Measurements from ENCODE around the gene GPR4.
"Not testable (repeated sequence)": the region's sequence is repeated elsewhere in the genome, so short reads cannot be mapped to it uniquely, and the experiment has no call there.

GPR4 gene

DNA sequence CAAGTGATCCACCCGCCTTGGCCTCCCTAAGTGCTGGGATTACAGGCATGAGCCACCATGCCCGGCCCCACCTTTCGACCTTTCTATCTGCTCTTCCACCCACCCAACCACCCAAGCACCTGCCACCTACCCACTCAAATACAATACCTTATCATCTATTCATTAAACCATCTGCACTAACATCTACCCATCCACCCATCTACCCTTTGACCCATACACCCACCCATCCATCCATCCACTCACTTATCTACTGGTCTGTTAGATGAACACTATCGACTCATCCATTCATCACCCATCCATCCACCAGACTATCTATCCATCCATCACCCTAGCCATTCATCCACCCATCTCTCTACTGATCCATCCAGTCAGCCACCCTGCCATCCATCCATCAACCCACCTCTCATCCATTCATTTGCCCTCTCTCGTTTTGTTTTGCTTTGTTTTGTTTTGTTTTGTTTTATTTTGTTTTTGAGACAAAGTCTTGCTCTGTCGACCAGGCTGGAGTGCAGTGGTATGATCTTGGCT lies 20.0 kb upstream of the GPR4 start:
- WGBS (ENCODE audit: insufficient coverage, insufficient read length) = no CpG with 5 or more reads among the region's 6 CpGs
- H3K9me3 ChIP-seq (ENCODE audit: control insufficient read depth, insufficient read depth, low read length) = no peaks in the 10 kb centered on the region
- H3K36me3 ChIP-seq (ENCODE audit: control insufficient read depth, insufficient read depth, low read length) = 0 out of 2 replicates have a peak, but pooled peaks cover 2% of the 10 kb centered on the region
- H3K4me1 ChIP-seq (ENCODE audit: control insufficient read depth, insufficient read depth, low read length) = 0 out of 2 replicates have a peak, but pooled peaks cover 2% of the 10 kb centered on the region
- no peak overlapping the region for H3K27ac ChIP-seq (ENCODE audit: low read length)
- no peak overlapping the region for H3K4me3 ChIP-seq (ENCODE audit: low read length)
- no peak for DNase-seq (ENCODE audit: low read depth, low spot score)
- H3K27me3 ChIP-seq (ENCODE audit: control insufficient read depth, insufficient read depth, low read length) = no peaks in the 10 kb centered on the region

DNA sequence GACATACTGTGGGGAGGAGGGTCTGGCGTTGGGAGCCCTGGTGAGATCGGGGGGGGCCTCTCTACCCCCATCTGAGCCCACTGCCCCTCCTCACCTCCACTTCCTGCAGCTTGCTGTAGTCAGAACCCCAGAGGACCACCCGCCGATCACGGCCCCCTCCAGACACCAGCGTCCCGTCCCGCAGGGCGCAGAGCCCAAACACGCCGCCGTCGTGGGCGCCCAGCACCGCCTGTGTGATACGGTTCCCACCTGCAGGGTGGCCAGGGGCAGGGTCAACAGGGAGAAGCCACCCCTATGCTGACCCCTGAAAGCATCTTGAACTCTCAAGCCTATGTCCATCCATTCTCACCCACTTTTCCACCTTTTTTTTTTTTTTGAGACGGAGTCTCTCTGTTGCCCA lies 19.4 kb upstream of the GPR4 start:
- no peak overlapping the region for H3K27ac ChIP-seq (ENCODE audit: low read length)
- H3K9me3 ChIP-seq (ENCODE audit: control insufficient read depth, insufficient read depth, low read length) = no peaks in the 10 kb centered on the region
- 0 out of 2 replicates have a peak, but pooled peaks cover 2% of the 10 kb centered on the region for H3K36me3 ChIP-seq (ENCODE audit: control insufficient read depth, insufficient read depth, low read length)
- H3K4me3 ChIP-seq (ENCODE audit: low read length) = no peak overlapping the region
- WGBS (ENCODE audit: insufficient coverage, insufficient read length) = no CpG with 5 or more reads among the region's 17 CpGs
- H3K4me1 ChIP-seq (ENCODE audit: control insufficient read depth, insufficient read depth, low read length) = 0 out of 2 replicates have a peak, but pooled peaks cover 2% of the 10 kb centered on the region
- no peak for DNase-seq (ENCODE audit: low read depth, low spot score)
- no peaks in the 10 kb centered on the region for H3K27me3 ChIP-seq (ENCODE audit: control insufficient read depth, insufficient read depth, low read length)

DNA sequence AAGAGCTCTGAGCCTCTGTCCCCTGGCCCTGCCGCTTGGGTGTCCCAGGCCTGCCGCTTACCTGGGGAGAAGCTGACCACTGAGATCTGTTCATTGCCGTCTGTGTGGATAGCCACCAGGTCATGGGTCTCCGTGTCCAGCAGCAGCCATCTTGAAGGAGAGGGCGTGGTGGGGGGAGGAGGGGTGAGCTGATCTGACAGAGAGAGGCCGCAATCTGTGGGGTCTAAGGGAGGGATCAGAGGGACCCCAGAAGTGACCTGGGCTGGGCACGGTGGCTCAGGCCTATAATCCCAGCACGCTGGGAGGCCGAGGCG lies 14.6 kb upstream of the GPR4 start:
- H3K36me3 ChIP-seq (ENCODE audit: control insufficient read depth, insufficient read depth, low read length) = 0 out of 2 replicates have a peak, but pooled peaks cover 5% of the 10 kb centered on the region
- H3K9me3 ChIP-seq (ENCODE audit: control insufficient read depth, insufficient read depth, low read length) = no peaks in the 10 kb centered on the region
- H3K27me3 ChIP-seq (ENCODE audit: control insufficient read depth, insufficient read depth, low read length) = no peaks in the 10 kb centered on the region
- WGBS (ENCODE audit: insufficient coverage, insufficient read length) = no CpG with 5 or more reads among the region's 10 CpGs
- H3K27ac ChIP-seq (ENCODE audit: low read length) = no peak overlapping the region
- H3K4me3 ChIP-seq (ENCODE audit: low read length) = peak overlapping the region; percentile 54
- 0 out of 2 replicates have a peak, but pooled peaks cover 2% of the 10 kb centered on the region for H3K4me1 ChIP-seq (ENCODE audit: control insufficient read depth, insufficient read depth, low read length)
- DNase-seq (ENCODE audit: low read depth, low spot score) = no peak

DNA sequence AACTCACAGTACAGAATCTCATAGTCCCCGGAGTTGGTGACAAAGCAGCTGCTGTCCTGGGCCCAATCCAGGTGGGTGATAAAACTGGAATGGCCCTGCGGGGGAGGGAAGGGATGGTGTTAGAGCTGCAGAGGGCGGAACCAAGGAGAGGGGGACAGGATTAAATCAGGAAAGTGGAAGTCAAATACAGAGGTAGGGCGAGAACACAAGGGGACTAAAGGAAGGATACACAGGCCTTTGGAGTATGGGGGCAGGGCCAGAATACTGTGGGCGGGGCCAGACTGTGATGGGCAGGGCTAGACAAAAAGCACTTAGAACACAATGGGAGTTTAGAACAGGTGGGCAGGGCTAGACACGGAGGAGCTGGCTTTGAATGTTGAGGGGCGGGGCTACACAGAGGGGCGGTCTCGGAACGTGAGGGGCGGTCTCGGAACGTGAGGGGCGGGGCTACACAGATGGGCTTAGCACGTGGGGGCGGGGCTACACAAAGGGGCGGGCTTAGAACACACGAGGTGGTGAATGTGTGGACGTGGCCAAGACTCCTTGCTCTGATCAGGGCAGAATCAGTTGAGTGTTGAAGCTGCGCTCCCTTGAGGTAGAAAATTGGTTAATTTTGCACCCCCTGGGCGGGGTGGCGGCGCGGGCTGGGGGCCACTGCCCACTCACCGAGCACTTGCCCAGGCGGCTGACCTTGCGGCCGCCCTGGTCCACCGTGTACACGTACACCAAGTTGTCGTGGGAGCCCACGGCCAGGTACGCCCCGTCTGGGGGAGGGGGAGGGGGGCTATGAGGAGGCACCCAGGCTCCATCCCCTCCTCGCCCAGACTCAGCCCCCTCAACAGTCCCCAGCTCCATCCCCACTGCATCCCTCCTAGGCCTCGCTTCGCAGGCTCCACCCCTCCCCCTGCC lies 14.0 kb upstream of the GPR4 start:
- Histone ChIP-seq H3K9me3 (ENCODE audit: control insufficient read depth, insufficient read depth, low read length) (no peaks in the 10 kb centered on the region), H3K4me1 (ENCODE audit: control insufficient read depth, insufficient read depth, low read length) (no peaks in the 10 kb centered on the region), H3K36me3 (ENCODE audit: control insufficient read depth, insufficient read depth, low read length) (0 out of 2 replicates have a peak, but pooled peaks cover 5% of the 10 kb centered on the region), H3K27me3 (ENCODE audit: control insufficient read depth, insufficient read depth, low read length) (no peaks in the 10 kb centered on the region), H3K27ac (ENCODE audit: low read length) (no peak overlapping the region), H3K4me3 (ENCODE audit: low read length) (peak overlapping the region; percentile 54)
- DNase-seq (ENCODE audit: low read depth, low spot score) = peak; percentile 98
- WGBS (ENCODE audit: insufficient coverage, insufficient read length) = no CpG with 5 or more reads among the region's 37 CpGs

DNA sequence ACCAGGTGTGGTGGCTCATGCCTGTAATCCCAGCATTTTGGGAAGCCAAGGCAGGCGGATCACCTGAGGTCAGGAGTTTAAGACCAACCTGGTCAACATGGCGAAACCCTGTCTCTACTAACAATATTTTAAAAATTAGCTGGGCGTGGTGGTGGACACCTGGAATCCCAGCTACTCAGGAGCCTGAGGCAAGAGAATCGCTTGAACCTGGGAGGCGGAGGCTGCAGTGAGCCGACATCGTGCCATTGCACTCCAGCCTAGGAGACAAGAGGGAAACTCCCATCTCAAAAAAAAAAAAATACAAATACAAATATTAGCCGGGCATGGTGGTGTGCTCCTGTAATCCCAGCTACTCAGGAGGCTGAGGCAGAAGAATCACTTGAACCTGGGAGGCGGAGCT lies 13.0 kb upstream of the GPR4 start:
- H3K4me3 ChIP-seq (ENCODE audit: low read length); H3K4me1 ChIP-seq (ENCODE audit: control insufficient read depth, insufficient read depth, low read length); H3K36me3 ChIP-seq (ENCODE audit: control insufficient read depth, insufficient read depth, low read length); DNase-seq (ENCODE audit: low read depth, low spot score); H3K27ac ChIP-seq (ENCODE audit: low read length); H3K9me3 ChIP-seq (ENCODE audit: control insufficient read depth, insufficient read depth, low read length); H3K27me3 ChIP-seq (ENCODE audit: control insufficient read depth, insufficient read depth, low read length): not testable (repeated sequence)
- WGBS (ENCODE audit: insufficient coverage, insufficient read length) = no CpG with 5 or more reads among the region's 9 CpGs

DNA sequence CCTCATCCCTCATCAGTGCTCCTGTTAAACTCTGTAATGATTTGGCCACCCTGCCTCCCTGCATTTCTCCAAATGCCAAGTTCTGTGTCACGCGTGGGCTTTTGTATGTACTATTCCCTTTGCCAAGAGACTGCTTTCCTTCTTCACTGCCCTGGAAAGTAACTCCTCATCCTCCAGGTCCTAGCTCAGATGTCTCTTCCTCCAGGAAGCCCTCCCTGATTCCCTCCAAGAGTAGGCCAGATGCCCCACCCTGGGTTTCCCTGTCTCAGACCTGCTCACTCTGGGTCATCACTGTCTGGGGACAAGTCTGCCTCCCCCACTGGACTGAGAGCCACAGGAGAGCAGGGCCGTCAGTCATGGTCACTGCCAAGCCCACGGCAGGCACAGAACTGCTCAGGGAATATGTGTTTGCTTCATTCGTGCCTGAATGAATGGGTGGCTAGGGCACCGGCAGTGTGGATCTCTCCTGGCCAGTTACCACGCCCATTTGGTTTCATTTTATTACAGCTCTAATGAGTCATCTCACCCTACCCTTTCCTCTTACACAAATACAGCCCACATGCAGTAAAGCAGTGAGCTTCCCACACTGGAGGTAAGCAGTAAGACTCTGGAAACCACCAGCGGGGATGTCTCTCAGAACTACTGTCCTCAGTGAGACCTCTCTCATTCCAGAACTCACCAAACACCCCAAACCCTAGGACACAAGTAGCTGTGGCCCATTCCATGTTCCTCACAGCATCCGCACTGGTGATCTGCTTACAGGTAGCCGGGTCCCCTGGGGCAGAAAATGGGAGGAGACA lies 12.1 kb upstream of the GPR4 start:
- 0 out of 2 replicates have a peak, but pooled peaks cover 3% of the 10 kb centered on the region for H3K36me3 ChIP-seq (ENCODE audit: control insufficient read depth, insufficient read depth, low read length)
- H3K9me3 ChIP-seq (ENCODE audit: control insufficient read depth, insufficient read depth, low read length) = no peaks in the 10 kb centered on the region
- no peaks in the 10 kb centered on the region for H3K4me1 ChIP-seq (ENCODE audit: control insufficient read depth, insufficient read depth, low read length)
- H3K4me3 ChIP-seq (ENCODE audit: low read length) = no peak overlapping the region
- no peaks in the 10 kb centered on the region for H3K27me3 ChIP-seq (ENCODE audit: control insufficient read depth, insufficient read depth, low read length)
- whole genome bisulfite sequencing (ENCODE audit: insufficient coverage, insufficient read length) = no CpG with 5 or more reads among the region's 10 CpGs
- H3K27ac ChIP-seq (ENCODE audit: low read length) = no peak overlapping the region
- no peak for DNase-seq (ENCODE audit: low read depth, low spot score)

DNA sequence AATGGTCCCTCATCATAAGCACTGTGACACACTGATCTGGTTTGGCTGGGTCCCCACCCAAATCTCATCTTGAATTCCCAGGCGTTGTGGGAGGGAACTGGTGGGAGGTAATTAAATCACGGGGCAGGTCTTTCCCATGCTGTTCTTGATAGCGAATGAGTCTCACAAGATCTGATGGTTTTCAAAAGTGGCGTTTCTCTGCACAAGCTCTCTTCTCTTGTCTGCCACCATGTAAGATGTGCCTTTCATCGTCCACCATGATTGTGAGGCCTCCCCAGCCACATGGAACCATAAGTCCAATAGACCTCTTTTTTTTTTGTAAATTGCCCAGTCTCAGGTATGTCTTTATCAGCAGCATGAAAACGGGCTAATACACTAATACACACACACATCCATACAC lies 6.9 kb upstream of the GPR4 start:
- Histone ChIP-seq H3K27me3 (ENCODE audit: control insufficient read depth, insufficient read depth, low read length) (no peaks in the 10 kb centered on the region), H3K36me3 (ENCODE audit: control insufficient read depth, insufficient read depth, low read length) (0 out of 2 replicates have a peak, but pooled peaks cover 3% of the 10 kb centered on the region), H3K4me3 (ENCODE audit: low read length) (no peak overlapping the region), H3K4me1 (ENCODE audit: control insufficient read depth, insufficient read depth, low read length) (no peaks in the 10 kb centered on the region), H3K9me3 (ENCODE audit: control insufficient read depth, insufficient read depth, low read length) (no peaks in the 10 kb centered on the region), H3K27ac (ENCODE audit: low read length) (no peak overlapping the region)
- WGBS (ENCODE audit: insufficient coverage, insufficient read length) = no CpG with 5 or more reads among the region's 6 CpGs
- DNase-seq (ENCODE audit: low read depth, low spot score) = no peak

DNA sequence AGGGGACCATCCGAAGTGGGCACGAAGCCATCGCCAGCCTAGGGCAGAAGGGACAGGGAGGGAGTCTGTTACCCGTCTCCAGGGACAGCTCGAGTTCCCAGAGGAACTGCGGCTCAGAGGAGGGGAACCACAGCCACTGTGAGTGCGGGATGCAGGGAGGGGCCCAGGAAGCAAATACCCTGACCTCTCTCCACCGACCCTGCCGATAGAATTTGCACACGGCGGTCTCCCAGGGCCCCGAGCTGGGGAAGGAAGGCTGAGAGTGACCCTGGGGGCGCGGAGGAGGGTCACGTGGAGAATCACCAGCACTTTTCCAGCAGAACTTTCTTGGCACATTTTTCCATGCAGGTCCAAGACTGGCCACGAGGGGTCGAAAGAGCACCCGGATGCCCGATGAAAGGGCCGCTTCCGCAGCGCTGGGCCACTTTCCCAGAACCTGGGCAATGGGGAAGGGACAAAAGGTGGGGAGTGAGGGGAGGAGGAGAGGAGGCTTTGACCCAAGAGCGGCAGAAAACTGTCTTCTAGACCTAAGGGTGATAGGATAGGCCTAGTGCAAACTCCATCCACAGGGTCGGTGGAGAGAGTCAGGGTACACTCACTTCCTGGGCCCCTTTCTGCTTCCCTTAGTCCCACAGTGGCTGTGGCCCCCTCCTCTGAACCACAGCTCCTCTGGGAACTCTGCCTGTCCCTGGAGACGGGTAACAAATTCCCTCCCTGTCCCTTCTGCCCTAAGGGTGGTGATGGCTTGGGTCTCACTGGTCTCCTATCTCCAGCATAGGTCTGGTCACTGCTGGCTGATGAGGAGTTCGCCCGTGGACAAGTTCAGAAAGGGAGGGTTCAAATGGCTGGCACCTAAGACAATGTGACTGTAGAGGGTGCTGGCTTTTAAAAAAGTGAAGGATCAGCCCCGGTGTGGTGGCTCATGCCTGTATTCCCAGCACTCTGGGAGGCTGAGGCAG lies 5.3 kb upstream of the GPR4 start:
- peak; percentile 71 for DNase-seq (ENCODE audit: low read depth, low spot score)
- H3K4me1 ChIP-seq (ENCODE audit: control insufficient read depth, insufficient read depth, low read length) = no peaks in the 10 kb centered on the region
- no peaks in the 10 kb centered on the region for H3K36me3 ChIP-seq (ENCODE audit: control insufficient read depth, insufficient read depth, low read length)
- peak overlapping the region; percentile 43; the same call in 1 of the 2 replicates for H3K4me3 ChIP-seq (ENCODE audit: low read length)
- peaks cover 3% of the 10 kb centered on the region; the same call in 1 of the 2 replicates for H3K27me3 ChIP-seq (ENCODE audit: control insufficient read depth, insufficient read depth, low read length)
- H3K27ac ChIP-seq (ENCODE audit: low read length) = no peak overlapping the region
- no peaks in the 10 kb centered on the region for H3K9me3 ChIP-seq (ENCODE audit: control insufficient read depth, insufficient read depth, low read length)
- no CpG with 5 or more reads among the region's 28 CpGs for WGBS (ENCODE audit: insufficient coverage, insufficient read length)

DNA sequence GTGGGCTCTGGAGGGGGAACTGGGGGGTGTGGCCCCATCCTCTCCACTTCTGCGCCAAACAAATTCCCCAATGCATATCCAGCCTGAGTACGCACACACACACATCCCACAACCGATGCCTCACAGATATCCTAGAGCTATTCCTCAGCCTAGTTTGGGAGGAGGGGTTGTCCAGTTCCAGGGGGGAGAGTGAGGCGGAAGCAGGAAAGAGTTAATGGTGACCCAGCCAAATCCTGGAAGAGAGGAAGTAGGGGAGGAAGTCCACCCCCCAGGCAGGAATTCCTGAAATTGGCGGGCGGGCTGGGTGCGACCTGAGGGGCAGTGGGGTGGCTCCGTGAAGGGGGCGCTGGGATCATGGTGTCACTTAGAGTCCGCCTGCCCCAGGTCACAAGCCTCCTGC lies 897 bp downstream of the GPR4 start:
- no peak overlapping the region for H3K4me3 ChIP-seq (ENCODE audit: low read length)
- peaks cover 11% of the 10 kb centered on the region for H3K4me1 ChIP-seq (ENCODE audit: control insufficient read depth, insufficient read depth, low read length)
- no peak for DNase-seq (ENCODE audit: low read depth, low spot score)
- H3K9me3 ChIP-seq (ENCODE audit: control insufficient read depth, insufficient read depth, low read length) = no peaks in the 10 kb centered on the region
- H3K27me3 ChIP-seq (ENCODE audit: control insufficient read depth, insufficient read depth, low read length) = peaks cover 33% of the 10 kb centered on the region
- H3K27ac ChIP-seq (ENCODE audit: low read length) = no peak overlapping the region
- H3K36me3 ChIP-seq (ENCODE audit: control insufficient read depth, insufficient read depth, low read length) = no peaks in the 10 kb centered on the region
- no CpG with 5 or more reads among the region's 10 CpGs for WGBS (ENCODE audit: insufficient coverage, insufficient read length)
